HG03432 (cell line): ENCODE data around the gene RBPJ.

ENCODE experiments used
- ATAC-seq: cut with Tn5 transposase; IDR thresholded peaks from one replicate; pipeline ENCODE4 v1.9.1; 2021; ENCODE audit warnings: mild to moderate bottlenecking, moderate library complexity; ENCODE audit not compliant: unreplicated experiment

RBPJ gene

GRCh38 chr4:26320538-26321372, at the start of gene RBPJ:
Gene RBPJ, plus strand, starts transcription at chr4:26321014. Its CDS starts 15 bp downstream, at chr4:26321029.
- ATAC-seq = peak; percentile 26

DNA sequence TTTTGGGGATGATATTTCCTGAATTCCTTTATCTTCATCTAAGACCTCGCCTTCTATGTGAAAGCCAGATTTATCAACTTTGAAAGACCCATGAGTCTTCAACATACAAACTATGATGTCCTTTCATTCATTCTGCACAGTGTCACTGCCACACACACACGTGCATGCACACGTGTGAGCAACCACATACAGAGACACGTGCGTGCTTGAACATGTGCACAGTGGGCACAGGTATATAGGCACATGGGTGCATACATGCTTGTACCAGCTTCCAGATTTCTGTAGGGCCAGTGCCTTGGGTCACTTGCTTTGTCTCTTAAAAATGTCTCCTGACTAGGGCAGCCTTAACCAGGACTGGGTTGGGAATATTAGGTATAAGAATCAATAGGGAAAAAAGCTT, 49.1 kb upstream of the RBPJ start:
- ATAC-seq = no peak

DNA sequence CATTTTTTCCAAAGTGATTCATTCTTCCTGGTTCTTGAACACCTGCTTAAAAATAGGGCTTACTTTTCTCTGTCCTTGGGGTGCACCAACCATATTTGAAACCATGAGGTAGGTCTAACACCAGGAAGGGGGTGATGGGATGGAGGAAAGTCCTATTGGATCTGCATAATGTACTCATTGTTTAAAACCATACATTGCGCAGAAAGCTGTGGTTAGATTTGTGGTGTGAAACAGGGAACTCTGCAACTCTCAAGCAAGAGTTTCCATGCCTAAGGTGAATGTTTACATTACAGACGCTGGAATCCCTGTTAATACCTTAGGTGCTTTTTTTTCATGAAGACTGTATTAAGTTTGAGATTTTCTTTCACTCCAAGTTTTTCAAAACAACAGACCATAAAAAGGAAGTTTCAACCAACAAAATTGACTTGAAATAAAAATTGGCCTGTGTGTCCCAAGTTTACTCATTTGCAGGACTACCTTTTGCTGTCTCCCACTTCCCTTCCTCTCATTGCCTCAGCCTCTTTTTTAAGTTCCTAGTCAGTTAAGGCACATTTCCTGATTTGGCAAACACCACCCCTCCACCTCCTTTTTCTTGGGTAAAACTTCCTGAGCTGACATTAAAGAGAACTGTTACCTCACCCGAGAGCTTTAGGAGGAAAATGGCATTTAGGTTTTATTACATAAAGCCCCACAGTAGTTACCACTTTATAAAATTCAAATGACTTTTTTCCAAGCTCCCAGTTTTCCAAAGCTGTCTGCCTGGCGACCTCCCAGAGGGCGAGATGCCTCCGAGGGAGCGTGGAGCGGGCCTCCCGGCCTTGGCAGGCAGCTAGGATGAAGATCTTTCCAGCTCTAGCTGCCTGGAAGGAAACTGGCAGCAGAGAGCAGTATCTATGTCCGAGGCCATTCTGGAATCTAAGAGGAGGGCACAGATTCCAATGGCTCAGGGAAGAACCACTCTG, 47.9 kb upstream of the RBPJ start:
- no peak for ATAC-seq

- no peak for ATAC-seq
These were observed 47.2 kb upstream of the RBPJ start for GRCh38 chr4:26273616-26273980.

- ATAC-seq = no peak
These were observed 45.5 kb upstream of the RBPJ start for GRCh38 chr4:26275281-26275680.

DNA sequence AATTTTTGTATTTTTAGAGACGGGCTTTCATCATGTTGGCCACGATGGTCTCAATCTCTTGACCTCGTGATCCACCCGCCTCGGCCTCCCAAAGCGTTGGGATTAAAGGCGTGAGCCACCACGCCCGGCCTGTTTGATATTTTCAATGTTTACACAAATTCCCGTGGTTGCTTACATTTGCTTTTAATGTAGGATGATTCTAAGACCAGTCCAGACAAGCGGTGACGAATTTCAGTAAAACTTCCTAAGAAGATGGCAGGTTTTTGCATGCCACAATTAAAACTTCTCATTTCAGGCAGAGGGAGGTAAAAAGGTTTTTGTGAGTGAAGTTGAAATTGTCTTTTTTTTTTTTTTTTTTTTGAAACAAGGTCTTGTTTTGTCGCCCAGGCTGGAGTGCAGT, 41.4 kb upstream of the RBPJ start:
- ATAC-seq = no peak

DNA sequence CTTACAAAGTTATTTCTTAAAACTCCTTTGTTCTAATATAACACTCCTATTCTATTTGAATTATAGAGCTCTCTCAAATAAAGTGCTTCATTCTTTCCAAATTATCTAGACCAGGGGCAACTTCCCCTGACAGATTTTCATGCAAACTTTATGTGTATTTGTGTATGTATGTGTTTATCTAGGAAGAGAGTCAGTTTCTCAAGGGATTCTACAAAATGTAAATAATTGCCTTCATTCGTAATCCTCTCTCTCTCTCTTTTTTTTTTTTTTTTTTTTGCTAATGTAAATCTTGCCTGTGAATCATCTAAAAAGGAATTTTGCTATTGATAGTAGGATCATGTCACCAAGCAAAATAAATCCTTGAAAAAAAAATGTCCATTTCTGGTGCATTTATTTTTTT, 38.9 kb upstream of the RBPJ start:
- ATAC-seq = no peak

DNA sequence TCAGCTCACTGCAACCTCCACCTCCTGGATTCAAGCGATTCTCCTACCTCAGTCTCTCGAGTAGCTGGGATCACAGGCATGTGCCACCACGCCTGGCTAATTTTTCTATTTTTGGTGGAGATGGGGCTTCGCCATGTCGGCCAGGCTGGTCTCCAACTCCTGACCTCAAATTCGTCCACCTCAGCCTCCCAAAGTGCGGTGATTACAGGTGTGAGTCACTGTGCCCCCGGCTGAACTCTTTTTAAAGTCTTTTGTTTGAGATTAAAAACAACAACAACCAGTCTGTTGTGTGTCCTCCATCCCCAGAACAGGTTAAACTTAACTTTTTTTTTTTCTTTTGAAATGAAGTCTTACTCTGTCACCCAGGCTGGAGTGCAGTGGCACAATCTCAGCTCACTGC, 36.3 kb upstream of the RBPJ start:
- ATAC-seq = no peak

DNA sequence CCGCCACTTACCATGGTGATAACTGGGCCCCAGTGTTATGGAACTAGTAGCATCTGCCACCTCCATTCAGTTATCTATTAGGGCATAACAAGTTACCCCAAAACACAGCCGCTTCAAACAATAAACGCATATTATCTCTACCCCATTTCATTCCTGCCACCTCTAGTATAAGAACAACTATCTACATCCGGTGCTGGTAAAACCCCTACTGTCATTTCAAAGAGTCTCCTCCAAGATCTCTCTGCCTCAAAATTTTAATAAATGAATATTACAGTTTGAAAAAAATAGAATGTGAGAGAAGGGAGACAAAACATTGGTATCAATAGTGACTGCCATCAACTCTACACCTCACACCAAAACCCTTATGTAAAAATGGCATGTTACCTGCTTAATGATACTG, 35.5 kb upstream of the RBPJ start:
- ATAC-seq = no peak

DNA sequence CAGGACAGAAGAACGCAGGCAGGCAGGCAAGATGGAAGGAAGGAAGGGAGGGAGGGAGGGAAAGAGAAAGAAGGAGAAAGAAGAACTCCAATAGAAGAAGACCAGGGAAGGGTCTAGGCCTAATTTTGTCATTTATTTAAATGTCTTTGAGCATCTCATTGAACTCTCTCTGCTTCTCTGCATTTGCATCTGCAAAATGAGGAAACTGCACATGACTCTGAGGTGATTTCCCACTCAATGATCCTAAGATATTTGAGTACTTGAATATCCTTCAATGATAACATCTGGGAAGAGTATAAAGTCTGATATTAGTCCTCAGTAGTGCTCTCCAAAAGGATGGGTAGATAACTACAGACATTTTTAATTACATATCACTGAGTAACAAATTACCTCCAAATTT, 33.1 kb upstream of the RBPJ start:
- no peak for ATAC-seq

GRCh38 chr4:26288355-26288909, 32.4 kb upstream of the RBPJ start:
- ATAC-seq = peak; percentile 81

- ATAC-seq = no peak
These were observed 31.4 kb upstream of the RBPJ start for GRCh38 chr4:26289401-26289800.

GRCh38 chr4:26290321-26290720, 30.5 kb upstream of the RBPJ start:
- ATAC-seq = no peak

GRCh38 chr4:26294904-26295303, 25.9 kb upstream of the RBPJ start:
- no peak for ATAC-seq

GRCh38 chr4:26296021-26296420, 24.8 kb upstream of the RBPJ start:
- no peak for ATAC-seq

DNA sequence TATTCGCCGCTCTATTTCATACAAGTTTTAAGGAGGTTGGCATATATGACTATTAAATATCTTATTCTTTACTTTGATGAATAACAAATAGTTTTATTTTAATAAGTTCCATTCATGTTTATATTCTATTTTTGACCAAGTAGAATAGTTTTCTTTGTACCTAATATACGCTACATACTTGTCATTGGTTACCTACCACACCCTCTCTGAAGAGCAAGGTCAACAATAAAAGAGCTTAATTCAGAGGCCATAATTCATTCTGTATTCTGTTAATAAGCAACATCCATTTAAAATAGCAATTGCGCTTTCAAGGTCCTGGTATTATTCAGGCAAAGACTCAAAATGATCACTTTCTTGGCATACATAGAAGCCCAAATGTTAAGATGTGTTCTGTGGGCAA, 24.3 kb upstream of the RBPJ start:
- ATAC-seq = no peak

DNA sequence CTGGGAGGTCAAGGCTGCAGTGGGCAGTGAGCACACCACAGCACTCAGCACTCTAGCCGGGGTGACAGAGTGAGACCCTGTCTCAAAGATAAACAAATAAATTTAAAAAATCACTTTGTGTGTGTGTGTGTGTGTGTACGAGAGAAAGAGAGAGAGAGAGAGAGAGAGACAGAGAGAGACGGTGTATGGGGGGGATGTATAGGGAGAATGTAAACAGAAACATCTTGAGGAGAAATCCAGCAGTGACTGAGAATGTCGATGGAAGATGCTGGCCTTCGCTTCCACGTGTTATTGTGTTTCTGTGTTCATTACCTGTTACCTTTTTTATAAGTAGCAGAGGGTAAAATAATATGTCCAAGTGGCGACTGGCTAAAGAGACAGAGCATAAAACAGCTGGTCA, 23.6 kb upstream of the RBPJ start:
- no peak for ATAC-seq

- no peak for ATAC-seq
These were observed 22.4 kb upstream of the RBPJ start for GRCh38 chr4:26298198-26298947.

GRCh38 chr4:26299254-26299882, 21.4 kb upstream of the RBPJ start:
- ATAC-seq = peak; percentile 88
